Measurements from ENCODE around the gene UFSP2.
A peak's percentile ranks its signal among the peaks of the same experiment; 100 is the strongest.

UFSP2 gene

GRCh38 chr4:185424905-185425646 is 688 bp downstream of the UFSP2 start:
- DNase-seq = peak in 1 of 2 experiments; percentile 57

DNA sequence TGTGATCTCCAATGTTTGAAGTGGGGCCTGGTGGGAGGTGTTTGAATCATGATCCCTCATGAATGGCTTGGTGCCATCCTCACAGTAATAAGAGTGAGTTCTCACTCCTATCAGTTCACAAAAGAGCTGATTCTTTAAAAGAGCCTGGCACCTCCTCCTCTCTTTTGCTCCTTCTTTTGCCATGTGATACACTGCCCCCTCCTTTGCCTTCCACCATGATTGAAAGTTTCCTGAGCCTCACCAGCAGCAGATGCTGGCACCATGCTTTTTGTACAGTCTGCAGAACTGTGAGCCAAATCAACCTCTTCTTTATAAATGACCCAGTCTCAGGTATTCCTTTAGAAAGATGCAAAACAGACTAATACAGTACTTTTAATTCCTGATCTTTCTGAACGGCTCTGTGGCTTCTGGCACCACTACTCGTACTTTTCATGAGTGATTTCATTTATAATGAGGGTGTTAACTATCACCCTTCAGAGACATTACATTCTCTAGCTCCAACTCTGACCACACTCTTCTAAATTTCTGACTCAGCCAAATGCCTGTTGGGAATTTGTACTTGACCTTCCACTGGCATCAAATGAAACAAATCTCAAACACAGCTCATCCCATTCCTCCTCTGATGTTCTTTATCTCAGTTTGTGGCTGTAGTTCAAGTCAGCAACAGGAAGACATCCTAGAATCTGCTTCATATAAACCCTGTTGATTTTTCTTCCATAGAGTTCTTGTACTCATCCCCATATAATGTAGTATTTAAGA is 4.2 kb downstream of the UFSP2 start:
- DNase-seq = no peak

- no peak for DNase-seq
Observed at GRCh38 chr4:185416955-185417354, 8.8 kb downstream of the UFSP2 start.

- DNase-seq = no peak
Observed at GRCh38 chr4:185412412-185412811, 13.4 kb downstream of the UFSP2 start.

DNA sequence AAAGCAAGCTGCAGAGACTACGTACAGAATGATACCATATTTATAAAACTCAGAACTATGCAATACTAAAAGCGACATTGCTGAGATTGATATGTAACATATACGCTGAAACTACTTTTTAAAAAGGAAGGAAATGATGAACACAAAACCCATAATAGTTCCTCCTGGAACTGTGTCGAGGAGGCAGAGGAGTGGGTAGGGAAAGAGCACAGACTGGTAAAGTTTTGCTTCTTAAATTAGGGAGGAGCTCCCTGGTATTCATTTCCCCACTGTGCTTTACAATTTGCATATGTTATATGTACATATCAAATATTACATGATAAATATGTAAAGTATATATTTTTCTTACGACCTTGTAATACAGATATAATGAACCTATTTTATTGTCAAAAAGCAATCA is 13.9 kb downstream of the UFSP2 start:
- no peak for DNase-seq

DNA sequence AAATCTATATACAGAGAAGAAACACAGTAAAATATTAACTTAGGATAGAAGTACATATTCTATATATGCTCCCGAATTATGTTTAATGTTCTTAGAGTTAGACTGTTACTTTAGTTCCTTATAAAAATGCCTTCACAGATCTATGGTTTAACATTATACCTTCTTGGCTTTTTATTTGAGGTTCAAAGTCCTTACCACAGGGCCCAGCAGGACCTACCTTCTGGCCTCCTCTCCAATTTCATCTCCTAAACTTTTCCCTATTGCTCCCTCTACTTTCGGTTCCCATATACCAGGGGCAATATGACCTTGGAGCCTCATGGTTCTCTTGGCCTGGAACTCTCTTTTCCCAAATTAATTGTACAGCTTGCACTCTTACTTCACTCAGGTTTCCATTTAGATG is 17.3 kb downstream of the UFSP2 start:
- no peak for DNase-seq

DNA sequence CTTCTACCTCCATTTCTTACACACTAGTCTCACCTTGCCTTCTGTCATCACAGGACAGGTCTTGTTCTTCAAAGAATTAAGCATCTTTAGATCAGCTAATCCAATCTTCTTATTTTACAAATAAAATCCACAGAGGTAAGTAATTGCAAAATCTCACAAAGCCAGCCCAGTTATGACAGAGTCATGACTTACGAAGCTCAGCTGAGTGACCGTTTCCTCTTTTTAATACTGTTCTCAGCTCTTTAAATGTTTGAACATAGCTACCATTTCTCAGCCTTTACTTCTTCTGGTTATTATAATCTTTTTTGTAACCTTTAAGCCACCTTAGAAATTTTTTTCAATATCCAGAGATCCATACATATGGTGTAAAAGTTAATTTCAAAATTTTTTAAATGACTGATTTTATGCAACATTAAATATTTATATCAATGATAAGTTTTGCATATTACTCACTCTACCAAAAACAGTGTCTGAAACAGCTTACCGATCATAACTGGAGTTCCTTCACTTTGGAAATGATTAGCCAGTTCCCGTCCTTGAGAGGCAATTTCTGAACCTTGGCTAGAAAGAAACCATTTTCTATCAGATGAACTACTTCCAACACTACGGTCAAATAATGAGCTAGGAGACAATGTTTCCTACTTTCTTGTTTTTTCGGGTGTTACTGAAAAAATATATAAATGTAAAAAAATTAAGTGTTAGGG is 20.3 kb downstream of the UFSP2 start:
- DNase-seq = no peak

- no peak for DNase-seq
Observed at GRCh38 chr4:185404031-185404430, 21.7 kb downstream of the UFSP2 start.

GRCh38 chr4:185399466-185399865 is 26.3 kb downstream of the UFSP2 start:
- DNase-seq = no peak

DNA sequence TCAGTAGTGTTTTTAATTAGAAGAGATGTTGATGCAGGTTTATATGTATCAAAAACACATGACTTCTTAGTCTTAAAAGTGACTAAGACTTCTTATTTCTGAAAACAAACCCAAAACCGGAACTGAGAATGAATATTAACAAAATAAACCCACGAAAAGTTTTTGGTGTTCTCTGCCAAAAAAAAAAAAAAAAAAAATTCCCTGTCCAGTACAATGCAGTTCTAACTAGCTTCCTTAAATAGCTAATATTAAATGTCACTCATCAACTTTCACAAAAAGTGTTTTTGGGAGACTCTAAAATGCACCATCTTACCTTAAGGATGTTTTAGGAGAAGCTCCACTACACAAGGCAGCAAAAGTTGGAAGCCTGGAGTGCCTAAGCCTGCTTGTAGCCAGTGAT is 27.1 kb downstream of the UFSP2 start:
- DNase-seq = no peak

DNA sequence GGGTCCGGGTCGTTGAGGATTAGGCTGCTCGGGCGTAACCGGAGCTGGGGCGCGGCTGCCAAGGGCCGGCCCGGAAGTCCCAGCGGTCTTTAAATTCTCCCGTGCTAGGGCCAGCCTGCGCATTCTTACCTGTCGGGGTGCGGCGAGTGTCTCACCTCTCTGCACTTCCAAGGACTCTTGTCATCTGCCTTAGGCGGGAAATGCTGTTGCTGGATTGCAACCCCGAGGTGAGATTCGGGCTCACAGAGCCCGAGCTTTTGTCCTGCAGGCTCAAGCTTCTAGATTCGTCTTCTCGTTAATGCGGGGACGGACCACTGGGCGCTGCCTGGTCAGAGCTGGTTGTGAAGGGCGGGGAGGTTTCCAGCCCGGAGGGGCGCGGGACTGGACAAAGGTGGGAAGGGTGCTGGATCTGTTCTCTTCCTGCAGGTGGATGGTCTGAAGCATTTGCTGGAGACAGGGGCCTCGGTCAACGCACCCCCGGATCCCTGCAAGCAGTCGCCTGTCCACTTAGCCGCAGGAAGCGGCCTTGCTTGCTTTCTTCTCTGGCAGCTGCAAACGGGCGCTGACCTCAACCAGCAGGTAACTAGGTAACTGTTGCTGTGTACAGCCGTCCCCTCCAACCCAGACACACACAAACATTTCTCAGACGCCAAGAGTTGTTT is 28.9 kb downstream of the UFSP2 start, which contains the start of gene ANKRD37:
Gene ANKRD37, plus strand, starts transcription at position 118 of the 662 bp plus-strand sequence. Its CDS starts 83 bp downstream, at position 201.
- DNase-seq = no peak

GRCh38 chr4:185395956-185396723 is 29.6 kb downstream of the UFSP2 start:
- DNase-seq = peak; percentile 62 to 83

GRCh38 chr4:185395238-185395955 is 30.4 kb downstream of the UFSP2 start, which contains the start of gene LRP2BP:
Gene LRP2BP, minus strand, starts transcription at chr4:185395924. Its CDS starts 17,738 bp downstream, at chr4:185378186.
- no peak for DNase-seq

DNA sequence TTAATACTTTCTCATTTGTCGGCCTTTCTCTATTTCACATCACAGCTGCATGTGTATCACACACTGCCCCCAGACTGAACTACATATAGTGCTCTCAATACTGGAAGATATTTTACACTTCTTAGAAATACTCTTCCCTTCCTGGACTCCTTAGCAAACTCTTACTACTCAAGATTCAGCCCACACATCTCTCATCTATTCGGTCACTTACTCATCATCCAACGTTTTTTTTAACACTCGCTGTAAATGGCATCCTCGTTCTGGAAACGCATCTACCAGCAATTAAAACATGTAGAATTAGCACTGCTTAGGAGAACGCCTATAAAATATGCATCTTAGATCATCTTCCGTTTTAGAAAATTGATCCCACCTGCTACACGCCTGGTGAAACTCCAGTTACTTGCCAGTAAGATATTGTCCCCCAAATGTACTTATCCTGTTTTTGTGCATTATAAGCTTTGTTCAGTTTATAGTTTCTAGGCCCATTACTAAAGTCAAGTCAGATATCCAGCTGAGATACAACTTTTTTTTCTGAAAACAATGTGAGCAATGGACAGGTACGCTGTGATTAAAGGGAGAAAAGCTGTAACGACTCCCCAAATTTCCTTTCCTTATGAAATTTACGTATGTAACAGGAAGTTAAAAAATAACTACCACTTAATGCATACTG is 31.1 kb downstream of the UFSP2 start:
- DNase-seq = no peak

DNA sequence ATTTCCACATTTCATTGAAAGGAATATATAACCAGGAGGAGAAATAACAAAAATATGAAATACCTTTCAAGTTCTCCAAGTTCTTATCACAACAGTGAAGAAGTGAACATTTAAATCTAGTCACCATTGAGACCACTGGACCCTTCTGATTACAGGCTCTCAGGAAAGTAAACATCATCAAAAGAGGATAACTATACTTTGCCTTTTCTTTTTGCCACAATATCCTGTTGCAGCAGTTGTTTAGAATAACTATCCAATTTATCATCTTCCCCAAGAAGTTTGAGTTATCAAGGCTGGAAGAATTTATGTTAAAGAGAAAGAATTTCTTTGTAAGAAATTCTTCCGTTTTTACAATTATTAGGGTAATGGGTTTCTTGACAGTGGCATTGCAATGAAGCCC is 33.6 kb downstream of the UFSP2 start:
- DNase-seq = no peak

DNA sequence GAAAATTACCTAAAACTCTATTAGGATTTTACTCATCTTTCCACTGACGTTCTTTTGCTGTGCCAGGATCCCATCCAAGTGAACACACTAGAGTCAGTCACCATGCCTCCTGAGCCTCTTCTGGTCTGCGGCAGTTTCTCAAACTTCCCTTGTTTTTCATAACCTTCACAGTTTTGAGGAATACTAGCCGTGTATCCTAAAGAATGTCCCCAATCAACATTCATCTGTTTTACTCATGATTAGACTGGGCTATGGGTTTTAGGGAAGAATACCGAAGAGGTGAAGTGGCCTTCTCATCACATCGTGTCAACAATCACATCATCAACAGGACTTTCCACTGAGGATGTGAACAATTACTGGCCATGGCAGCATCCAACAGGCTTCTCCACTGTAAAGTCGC is 34.8 kb downstream of the UFSP2 start:
- DNase-seq = no peak

DNA sequence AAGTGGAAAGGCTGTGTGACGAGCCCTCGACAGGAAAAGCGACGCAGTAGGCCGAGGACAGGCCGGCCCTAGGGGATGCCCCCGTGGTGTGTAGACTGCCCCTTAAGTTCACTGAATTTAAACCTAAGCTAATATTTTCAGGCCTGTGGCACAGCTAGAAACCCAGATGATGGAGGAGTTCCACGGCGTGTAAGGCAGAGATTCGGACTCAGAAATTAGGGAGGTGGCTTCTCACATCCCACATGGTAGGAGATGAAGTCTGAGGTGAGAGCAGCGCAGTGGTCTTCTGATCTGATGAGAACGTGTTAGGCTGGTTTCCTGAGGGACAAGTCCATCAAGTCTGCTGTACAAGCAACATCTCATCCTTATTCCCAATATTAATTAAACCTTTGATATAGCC is 37.8 kb downstream of the UFSP2 start:
- no peak for DNase-seq

DNA sequence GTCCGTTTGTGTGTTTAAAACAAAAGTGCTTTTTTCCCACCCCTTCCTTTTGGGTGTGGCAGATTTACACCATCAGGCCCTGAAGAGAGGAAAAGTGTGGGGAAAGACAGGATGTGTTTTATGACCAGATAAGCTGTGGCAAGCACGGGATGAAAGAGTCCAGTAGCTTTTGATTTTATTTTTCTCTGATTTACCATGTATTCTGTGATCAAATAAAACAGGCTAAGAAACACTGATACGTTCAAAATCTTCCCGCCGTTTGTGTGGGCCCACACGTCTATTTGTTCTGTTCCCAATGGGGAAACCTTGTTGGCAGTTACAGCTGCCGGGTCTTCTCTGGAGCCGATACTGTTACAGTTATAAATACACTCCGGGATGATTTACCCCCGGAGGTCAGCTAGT is 40.8 kb downstream of the UFSP2 start:
- DNase-seq = no peak

DNA sequence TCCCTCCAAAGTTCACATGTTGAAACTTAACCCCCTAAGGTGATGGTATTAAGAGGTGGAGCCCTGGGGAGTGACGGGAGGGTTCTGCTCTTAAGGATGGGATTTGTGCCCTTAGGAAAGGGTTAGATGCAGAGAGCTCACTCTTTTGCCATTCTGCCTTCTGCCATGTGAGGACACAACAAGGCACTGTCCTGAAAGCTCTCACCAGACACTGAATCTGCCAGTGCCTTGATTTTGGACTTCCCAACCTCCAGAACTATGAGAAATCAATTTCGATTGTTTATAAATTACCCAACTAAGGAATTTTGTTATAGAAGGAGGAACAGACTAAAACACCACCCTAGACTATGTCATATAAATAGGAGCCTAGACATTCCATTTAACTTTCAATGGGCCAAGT is 41.7 kb downstream of the UFSP2 start:
- no peak for DNase-seq

GRCh38 chr4:185383451-185383850 is 42.3 kb downstream of the UFSP2 start:
- DNase-seq = no peak

DNA sequence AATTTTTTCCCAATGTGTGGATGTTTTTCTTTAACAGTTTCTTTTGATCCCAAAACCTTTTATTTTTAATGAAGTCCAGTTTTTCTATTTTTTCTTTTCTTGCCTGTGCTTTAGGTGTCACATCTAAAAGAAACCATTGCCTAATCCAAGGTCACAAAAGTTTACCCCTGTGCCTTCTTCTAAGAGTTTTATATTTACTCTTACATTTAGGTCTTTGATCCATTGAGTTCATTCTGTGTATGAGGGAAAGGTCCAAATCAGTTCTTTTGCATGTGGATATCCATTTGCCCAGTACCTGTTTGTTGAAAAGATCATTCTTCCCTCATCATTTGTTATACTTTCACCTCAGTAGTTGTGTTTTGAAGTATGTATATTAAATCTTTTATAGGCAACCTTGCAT is 43.0 kb downstream of the UFSP2 start:
- no peak for DNase-seq

Measured in SW 1271 (cell line).